Measurements from ENCODE around the gene ACVR2A. TPM values are rescaled to one million over a fixed set of nuclear protein-coding genes. Genes with fewer than 3 reads are reported as not detected.

The ACVR2A gene
- total RNA-seq, 2 experiments from 2014 or later = 9.2 to 10.8 TPM

- Mint-ChIP-seq H3K4me1 (peaks cover 10% of the 10 kb centered on the region), H3K9me3 (no peaks in the 10 kb centered on the region), H3K4me3 (no peak overlapping the region), H3K27me3 (no peaks in the 10 kb centered on the region), H3K36me3 (ENCODE audit: low read depth) (peaks cover 9% of the 10 kb centered on the region), H3K27ac (no peak overlapping the region)
- ChIA-PET POLR2A (no interaction called here), CTCF (interaction anchor here (1.6 kb wide), 1 partner anchor 869 kb away, joined by 4 read pairs; no protein-coding TSS in a partner anchor)
- DNase-seq = no peak
Observed at GRCh38 chr2:147913701-147914480, 69.1 kb downstream of the ACVR2A start.

- Mint-ChIP-seq H3K9me3 (no peaks in the 10 kb centered on the region), H3K4me3 (no peak overlapping the region), H3K4me1 (no peaks in the 10 kb centered on the region), H3K36me3 (ENCODE audit: low read depth) (peaks cover 16% of the 10 kb centered on the region), H3K27me3 (no peaks in the 10 kb centered on the region), H3K27ac (no peak overlapping the region)
- ChIA-PET POLR2A (no interaction called here), CTCF (no interaction called here)
- DNase-seq = no peak
Observed at GRCh38 chr2:147916067-147916466, 71.2 kb downstream of the ACVR2A start.

GRCh38 chr2:147916723-147917122, 71.9 kb downstream of the ACVR2A start:
- Mint-ChIP-seq H3K4me3 (no peak overlapping the region), H3K4me1 (no peaks in the 10 kb centered on the region), H3K36me3 (ENCODE audit: low read depth) (peaks cover 18% of the 10 kb centered on the region), H3K27me3 (no peaks in the 10 kb centered on the region), H3K9me3 (no peaks in the 10 kb centered on the region), H3K27ac (no peak overlapping the region)
- CTCF ChIA-PET = no interaction called here
- POLR2A ChIA-PET = no interaction called here
- DNase-seq = no peak

DNA sequence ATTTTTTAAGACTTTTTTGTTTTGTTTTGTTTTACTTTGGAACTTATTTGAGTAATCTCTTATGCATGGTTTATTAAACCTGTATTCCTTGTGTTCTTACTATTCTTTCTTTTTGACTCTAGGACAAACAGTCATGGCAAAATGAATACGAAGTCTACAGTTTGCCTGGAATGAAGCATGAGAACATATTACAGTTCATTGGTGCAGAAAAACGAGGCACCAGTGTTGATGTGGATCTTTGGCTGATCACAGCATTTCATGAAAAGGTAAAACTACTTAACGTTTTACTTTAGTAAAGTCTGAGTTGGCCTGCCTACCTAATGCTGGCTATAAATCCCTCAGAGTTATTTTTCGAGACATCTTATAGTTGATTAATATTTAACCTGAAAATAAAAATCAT, 72.3 kb downstream of the ACVR2A start:
- no peaks in the 10 kb centered on the region for H3K4me1 Mint-ChIP-seq
- DNase-seq = no peak

DNA sequence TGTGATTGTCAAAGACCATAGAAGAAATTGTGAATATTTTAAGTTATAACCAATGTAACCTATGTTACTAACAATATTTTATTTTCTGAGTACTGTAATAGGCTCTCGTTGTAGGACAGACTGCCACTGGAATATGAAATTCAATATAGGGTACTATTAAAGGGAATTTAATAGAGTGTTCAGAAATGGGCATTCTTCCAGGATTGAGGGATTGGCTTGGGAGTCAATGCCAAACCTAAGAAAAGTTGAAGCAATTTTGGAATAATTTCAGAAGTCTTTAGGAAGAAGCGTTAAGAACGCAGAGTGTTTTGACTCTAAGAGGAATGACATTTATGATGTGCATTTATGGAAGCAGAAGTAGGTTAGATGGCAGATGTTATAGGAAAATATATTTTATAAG, 79.0 kb downstream of the ACVR2A start:
- Mint-ChIP-seq H3K9me3 (no peaks in the 10 kb centered on the region), H3K4me1 (no peaks in the 10 kb centered on the region), H3K4me3 (no peak overlapping the region), H3K27me3 (no peaks in the 10 kb centered on the region), H3K27ac (no peak overlapping the region), H3K36me3 (ENCODE audit: low read depth) (peaks cover 26% of the 10 kb centered on the region)
- POLR2A ChIA-PET = no interaction called here
- no peak for DNase-seq
- CTCF ChIA-PET = interaction anchor here (1.1 kb wide), 1 partner anchor 374 kb away, joined by 3 read pairs; no protein-coding TSS in a partner anchor

More for the DNA sequence above, 72.3 kb downstream of the ACVR2A start:
- Mint-ChIP-seq H3K27ac (no peak overlapping the region), H3K4me3 (no peak overlapping the region), H3K9me3 (no peaks in the 10 kb centered on the region), H3K27me3 (no peaks in the 10 kb centered on the region), H3K36me3 (ENCODE audit: low read depth) (peaks cover 18% of the 10 kb centered on the region)
- ChIA-PET POLR2A (no interaction called here), CTCF (no interaction called here)

- Mint-ChIP-seq H3K36me3 (ENCODE audit: low read depth) (peaks cover 22% of the 10 kb centered on the region), H3K9me3 (no peaks in the 10 kb centered on the region), H3K4me1 (no peaks in the 10 kb centered on the region), H3K27ac (no peak overlapping the region), H3K4me3 (no peak overlapping the region), H3K27me3 (no peaks in the 10 kb centered on the region)
- POLR2A ChIA-PET = no interaction called here
- CTCF ChIA-PET = interaction anchor here (1.1 kb wide), 1 partner anchor 11 kb away, joined by 3 read pairs; no protein-coding TSS in a partner anchor
- DNase-seq = no peak
Observed at GRCh38 chr2:147924647-147925046, 79.8 kb downstream of the ACVR2A start.

GRCh38 chr2:147925886-147926285, 81.1 kb downstream of the ACVR2A start:
- H3K4me3 Mint-ChIP-seq = no peak overlapping the region
- H3K27ac Mint-ChIP-seq = no peak overlapping the region
- no peak for DNase-seq
- H3K9me3 Mint-ChIP-seq = no peaks in the 10 kb centered on the region
- ChIA-PET CTCF (interaction anchor here (1.0 to 1.1 kb wide), 2 partner anchors 10 to 149 kb away, joined by 3 read pairs; no protein-coding TSS in a partner anchor), POLR2A (no interaction called here)
- no peaks in the 10 kb centered on the region for H3K4me1 Mint-ChIP-seq
- H3K36me3 Mint-ChIP-seq (ENCODE audit: low read depth) = peaks cover 22% of the 10 kb centered on the region
- H3K27me3 Mint-ChIP-seq = no peaks in the 10 kb centered on the region

- Mint-ChIP-seq H3K4me3 (no peak overlapping the region), H3K27me3 (no peaks in the 10 kb centered on the region), H3K36me3 (ENCODE audit: low read depth) (peaks cover 22% of the 10 kb centered on the region), H3K4me1 (no peaks in the 10 kb centered on the region), H3K27ac (peak overlapping the region; percentile 50), H3K9me3 (no peaks in the 10 kb centered on the region)
- CTCF ChIA-PET = no interaction called here
- DNase-seq = no peak
- POLR2A ChIA-PET = no interaction called here
Observed at GRCh38 chr2:147927053-147927588, 82.3 kb downstream of the ACVR2A start.

DNA sequence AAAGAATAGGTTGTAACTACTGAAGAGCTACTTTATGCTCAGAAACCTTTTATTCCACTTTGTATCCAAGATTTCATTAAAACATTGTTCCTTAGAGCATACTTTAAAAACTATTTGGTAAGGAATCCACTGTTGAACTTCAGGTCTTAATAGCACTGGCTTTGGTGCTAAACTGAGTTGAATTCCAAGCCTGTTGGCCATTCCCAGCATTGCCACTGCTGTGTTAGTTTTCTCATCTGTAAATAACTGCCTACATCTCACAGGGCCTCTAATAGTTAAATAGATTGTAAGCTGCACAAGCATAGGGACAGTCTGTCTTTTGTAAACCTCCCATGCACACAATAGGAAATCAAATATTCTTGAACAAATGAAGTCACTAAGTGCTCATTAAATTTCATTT, 89.1 kb downstream of the ACVR2A start:
- H3K4me3 Mint-ChIP-seq = no peak overlapping the region
- no peak overlapping the region for H3K27ac Mint-ChIP-seq
- H3K36me3 Mint-ChIP-seq (ENCODE audit: low read depth) = peaks cover 23% of the 10 kb centered on the region
- H3K27me3 Mint-ChIP-seq = no peaks in the 10 kb centered on the region
- no peak for DNase-seq
- no peaks in the 10 kb centered on the region for H3K4me1 Mint-ChIP-seq
- H3K9me3 Mint-ChIP-seq = no peaks in the 10 kb centered on the region
- ChIA-PET POLR2A (no interaction called here), CTCF (no interaction called here)

DNA sequence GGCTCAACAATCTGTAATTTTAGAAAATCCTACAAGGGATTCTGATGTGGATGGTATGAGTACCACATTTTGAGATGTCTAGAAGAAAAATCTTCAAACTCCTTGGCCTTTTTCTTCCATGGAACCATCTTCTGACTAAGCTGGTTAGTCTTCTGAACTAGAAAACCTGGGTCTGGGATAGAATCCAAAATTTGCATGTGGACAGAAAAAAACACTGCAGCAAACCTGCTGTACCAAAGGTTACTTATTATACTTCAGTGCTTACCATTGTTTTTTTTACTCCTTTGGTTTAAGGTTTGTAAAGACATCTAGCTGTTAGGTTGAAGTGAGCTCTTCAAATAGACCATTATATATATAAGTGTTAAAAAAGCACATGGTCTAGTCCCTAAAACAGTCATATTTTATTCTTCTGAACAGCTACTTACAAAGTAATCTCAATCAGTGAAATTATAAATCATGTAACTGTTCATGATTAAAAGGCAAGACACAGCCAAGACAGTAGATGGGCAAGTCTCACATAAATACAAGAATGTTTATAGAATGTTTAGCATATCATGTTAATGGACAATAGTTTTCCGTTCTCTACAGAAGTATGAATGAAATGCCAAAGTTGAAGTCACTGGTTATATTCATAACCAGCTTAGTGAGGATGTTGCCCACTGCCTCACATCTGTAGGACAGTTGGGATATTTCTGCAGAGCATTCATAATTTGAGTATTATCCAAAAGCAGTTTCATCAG, 90.2 kb downstream of the ACVR2A start:
- Mint-ChIP-seq H3K27me3 (no peaks in the 10 kb centered on the region), H3K4me1 (no peaks in the 10 kb centered on the region), H3K4me3 (no peak overlapping the region), H3K36me3 (ENCODE audit: low read depth) (peaks cover 18% of the 10 kb centered on the region), H3K9me3 (no peaks in the 10 kb centered on the region), H3K27ac (no peak overlapping the region)
- POLR2A ChIA-PET = interaction anchor here (0.6 kb wide), 1 partner anchor 574 kb away, joined by 3 read pairs; no protein-coding TSS in a partner anchor
- DNase-seq = no peak
- CTCF ChIA-PET = interaction anchor here (0.9 kb wide), 1 partner anchor 10 kb away, joined by 3 read pairs; no protein-coding TSS in a partner anchor

DNA sequence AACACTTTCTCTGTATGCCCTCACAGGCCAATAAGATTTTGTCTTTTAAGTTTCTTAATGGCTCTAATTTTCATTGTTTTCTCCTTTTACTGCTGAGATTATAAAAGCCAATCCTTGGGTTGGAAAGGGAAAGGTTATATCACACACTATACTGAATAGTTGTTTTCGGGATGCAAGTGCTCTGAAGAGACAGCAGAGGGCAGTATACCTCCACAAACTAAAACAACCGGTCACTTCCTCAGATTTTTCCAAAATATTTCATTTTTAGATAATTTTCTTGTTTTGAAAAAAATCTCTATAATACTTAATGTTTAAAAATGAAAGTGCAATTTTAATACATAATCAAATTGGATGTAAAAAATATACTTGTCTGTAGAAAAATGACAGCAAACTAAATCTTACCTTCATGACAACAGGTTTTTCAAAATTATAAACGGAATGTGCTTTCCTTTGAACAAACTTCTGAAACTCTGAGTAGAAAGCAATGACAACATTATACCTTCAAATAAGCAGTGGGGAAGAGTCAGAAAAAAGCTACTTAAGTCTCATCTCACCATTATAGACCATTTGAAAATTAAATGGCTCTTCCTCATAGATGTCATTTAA, 93.0 kb downstream of the ACVR2A start:
- DNase-seq = no peak
- ChIA-PET POLR2A (no interaction called here), CTCF (interaction anchor here (0.7 kb wide), 1 partner anchor 1088 kb away, joined by 3 read pairs; no protein-coding TSS in a partner anchor)
- Mint-ChIP-seq H3K4me1 (no peaks in the 10 kb centered on the region), H3K27me3 (no peaks in the 10 kb centered on the region), H3K9me3 (no peaks in the 10 kb centered on the region), H3K27ac (no peak overlapping the region), H3K36me3 (ENCODE audit: low read depth) (peaks cover 12% of the 10 kb centered on the region), H3K4me3 (no peak overlapping the region)

DNA sequence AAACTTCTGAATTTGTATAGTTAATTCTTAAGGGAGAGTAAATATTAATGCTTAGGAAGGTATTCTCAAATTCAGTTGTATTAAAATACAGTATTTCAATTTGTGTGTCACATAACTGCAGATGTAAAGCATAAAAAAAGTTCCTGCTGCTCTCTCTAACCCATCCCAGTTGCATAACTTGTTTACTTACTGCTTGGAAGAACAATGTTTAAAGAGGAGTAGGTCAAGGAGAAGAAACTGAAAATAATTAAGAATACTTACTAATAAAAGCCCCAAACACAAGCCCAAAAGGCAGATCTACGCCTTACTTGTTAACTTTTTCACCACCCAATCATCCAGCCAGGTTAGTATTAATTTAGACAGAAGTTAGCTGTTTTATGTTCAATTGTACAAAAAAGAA, 94.5 kb downstream of the ACVR2A start:
- no peak overlapping the region for H3K4me3 Mint-ChIP-seq
- DNase-seq = no peak
- ChIA-PET CTCF (no interaction called here), POLR2A (no interaction called here)
- no peaks in the 10 kb centered on the region for H3K27me3 Mint-ChIP-seq
- H3K27ac Mint-ChIP-seq = no peak overlapping the region
- H3K9me3 Mint-ChIP-seq = no peaks in the 10 kb centered on the region
- no peaks in the 10 kb centered on the region for H3K4me1 Mint-ChIP-seq
- peaks cover 12% of the 10 kb centered on the region for H3K36me3 Mint-ChIP-seq (ENCODE audit: low read depth)

DNA sequence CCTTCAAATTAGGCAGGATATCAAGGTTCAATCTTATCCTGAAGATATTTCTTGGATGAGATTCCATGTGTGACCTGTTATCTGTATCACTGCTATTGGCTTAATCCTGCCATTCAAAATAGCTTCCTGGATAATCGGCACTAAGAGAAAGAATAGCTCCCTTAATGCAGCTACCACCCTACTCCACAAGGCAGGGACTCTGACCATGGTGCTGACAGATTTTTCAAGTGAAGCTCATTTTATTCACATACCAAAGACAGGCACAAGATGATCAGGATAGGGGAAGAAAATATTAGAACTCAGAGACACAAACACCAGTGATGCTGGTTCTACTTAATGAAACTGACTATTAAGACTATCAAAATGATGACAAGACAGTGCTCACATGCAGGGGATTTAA, 100.8 kb downstream of the ACVR2A start:
- Mint-ChIP-seq H3K9me3 (no peaks in the 10 kb centered on the region), H3K27ac (no peak overlapping the region), H3K36me3 (ENCODE audit: low read depth) (peaks cover 6% of the 10 kb centered on the region), H3K4me3 (no peak overlapping the region), H3K27me3 (no peaks in the 10 kb centered on the region), H3K4me1 (no peaks in the 10 kb centered on the region)
- ChIA-PET CTCF (interaction anchor here (0.6 kb wide), 1 partner anchor 567 kb away, joined by 5 read pairs; no protein-coding TSS in a partner anchor), POLR2A (no interaction called here)
- DNase-seq = no peak
